Activated CD8-positive, alpha-beta T cell treated with anti-CD3 and anti-CD28 coated beads for 36 hours (primary cell): Measurements from ENCODE around the gene GABRR2. TPM values are rescaled to one million over a fixed set of nuclear protein-coding genes. Genes with fewer than 3 reads are reported as not detected.

Experiments used
- ATAC-seq: fragments of 200-7000 bp; cut with Tn5 transposase; one replicate; pipeline ENCODE4 v1.10.0; 2021; ENCODE audit warnings: mild to moderate bottlenecking, moderate library complexity
- CTCF ChIA-PET: fragments of 350-600 bp; sonication (Branson Sonifier 250); formaldehyde crosslinking; loops from one replicate; lab custom pipeline; 2021; ENCODE audit warnings: antibody characterized with exemption; lab: Charles Lee
- POLR2A ChIA-PET: fragments of 350-600 bp; sonication (Branson Sonifier 250); formaldehyde crosslinking; loops from one replicate; lab custom pipeline; 2021; ENCODE audit warnings: antibody characterized with exemption; lab: Charles Lee
- DNase-seq: peaks from one replicate; pipeline ENCODE4 v3.0.0-alpha.2; 2020
- H3K27ac Mint-ChIP-seq: one replicate; pipeline ENCODE4 v1.8.0; 2021; ENCODE audit warnings: mild to moderate bottlenecking, mixed read lengths
- H3K27me3 Mint-ChIP-seq: one replicate; pipeline ENCODE4 v1.8.0; 2021; ENCODE audit warnings: mixed read lengths
- H3K36me3 Mint-ChIP-seq: one replicate; pipeline ENCODE4 v1.8.0; 2021; ENCODE audit warnings: low read depth, mixed read lengths
- H3K4me1 Mint-ChIP-seq: one replicate; pipeline ENCODE4 v1.8.0; 2021; ENCODE audit warnings: low read depth, mixed read lengths
- H3K4me3 Mint-ChIP-seq: one replicate; pipeline ENCODE4 v1.8.0; 2021; ENCODE audit warnings: mild to moderate bottlenecking, moderate library complexity, mixed read lengths
- H3K9me3 Mint-ChIP-seq: one replicate; pipeline ENCODE4 v1.8.0; 2021; ENCODE audit warnings: mixed read lengths
- CTCF ChIP-seq: fragments of 200-600 bp; IDR thresholded peaks from one replicate; pipeline ENCODE4 v1.8.0; 2022; ENCODE audit warnings: antibody characterized with exemption, mild to moderate bottlenecking
- intact Hi-C: fragments of 100-400 bp; cut with micrococcal nuclease; formaldehyde crosslinking; loops from one replicate; pipeline ENCODE4 v1.10.0; 2022
- total RNA-seq, 2 experiments: library from RNA; stranded (reverse); gene quantifications; one replicate each; pipeline ENCODE4 v1.2.3, GENCODE V29; 2021

GABRR2 gene
- total RNA-seq, 2 experiments from 2014 or later = 0.20 to 0.40 TPM

DNA sequence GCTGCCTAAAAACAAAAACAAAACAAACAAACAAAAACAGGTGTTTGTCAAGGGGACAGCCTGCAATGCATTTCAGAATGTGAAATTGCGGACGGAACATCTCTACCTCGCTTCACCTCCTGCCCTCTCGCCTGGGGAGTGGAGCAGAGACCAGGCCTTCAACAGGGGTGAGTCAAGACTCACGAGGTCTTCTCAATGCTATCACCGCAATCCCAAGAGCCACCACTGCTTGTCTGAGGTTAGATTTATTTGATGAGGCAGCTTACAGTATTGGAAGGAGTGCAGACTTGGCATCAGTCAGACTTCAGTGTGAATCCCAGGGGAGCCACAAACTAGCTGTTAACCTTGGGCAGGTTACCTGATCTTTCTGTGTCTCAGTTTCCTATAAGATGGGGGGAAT is 105.6 kb downstream of the GABRR2 start:
- DNase-seq (peak; percentile 8), ATAC-seq (no peak)
- Mint-ChIP-seq H3K27ac (no peak overlapping the region), H3K4me3 (no peak overlapping the region), H3K27me3 (no peaks in the 10 kb centered on the region), H3K4me1 (no peaks in the 10 kb centered on the region), H3K36me3 (no peaks in the 10 kb centered on the region), H3K9me3 (no peaks in the 10 kb centered on the region)
- ChIA-PET CTCF (interaction anchor here (0.7 kb wide), 1 partner anchor 51 kb away, joined by 3 read pairs; no protein-coding TSS in a partner anchor), POLR2A (interaction anchor here (0.7 kb wide), 1 partner anchor 277 kb away, joined by 3 read pairs; no protein-coding TSS in a partner anchor)
- intact Hi-C loops = no loop called here
- TF ChIP-seq CTCF = no peak

GRCh38 chr6:89208551-89208950 is 106.5 kb downstream of the GABRR2 start:
- CTCF ChIA-PET = no interaction called here

More at GRCh38 chr6:89208551-89208950, 106.5 kb downstream of the GABRR2 start:
- H3K4me3 Mint-ChIP-seq = no peak overlapping the region
- ATAC-seq (no peak), DNase-seq (no peak)
- H3K27ac Mint-ChIP-seq = no peak overlapping the region
- H3K27me3 Mint-ChIP-seq = no peaks in the 10 kb centered on the region
- no peaks in the 10 kb centered on the region for H3K9me3 Mint-ChIP-seq
- H3K36me3 Mint-ChIP-seq = no peaks in the 10 kb centered on the region
- POLR2A ChIA-PET = no interaction called here
- H3K4me1 Mint-ChIP-seq = no peaks in the 10 kb centered on the region
- no peak for TF ChIP-seq CTCF
- intact Hi-C loops = no loop called here

Other genes starting within 250 kb of the GABRR2 start
- gene PNRC1, start 234.5 kb downstream of the GABRR2 start, total RNA-seq = 100 to 1,000 TPM; 157 to 162 TPM
- gene SRSF12, start 197.2 kb downstream of the GABRR2 start, total RNA-seq = 1 to 10 TPM in 1 of 2 experiments, under 1 TPM in 1; 0.83 to 1.1 TPM
- gene PM20D2, start 169.2 kb downstream of the GABRR2 start, total RNA-seq = 10 to 100 TPM; 25.4 to 26.0 TPM
- gene GABRR1, start 97.9 kb downstream of the GABRR2 start, total RNA-seq = not detected
- 10 to 100 TPM; 23.2 to 24.6 TPM for gene UBE2J1, start 37.4 kb upstream of the GABRR2 start, total RNA-seq
- 10 to 100 TPM; 19.7 to 22.1 TPM for gene RRAGD, start 97.0 kb upstream of the GABRR2 start, total RNA-seq
- gene ANKRD6, start 117.9 kb upstream of the GABRR2 start, total RNA-seq = 1 to 10 TPM; 3.5 to 4.9 TPM